K562 (cell line): ENCODE results near the gene SS18L1.

Experiments
- AFF4 ChIP-seq: sonication (generic); formaldehyde crosslinking; IDR thresholded peaks from 2 replicates; pipeline ENCODE4 v1.8.0; 2023; ENCODE audit warnings: mild to moderate bottlenecking, missing genetic modification reagents
- ATF7 ChIP-seq: fragments of 450-650 bp; IDR thresholded peaks from 2 replicates; pipeline ENCODE4 v1.7.1; 2014; ENCODE audit warnings: mild to moderate bottlenecking, moderate library complexity
- CTCF ChIP-seq, 3 experiments: IDR thresholded peaks in 2 of 3; conservative IDR thresholded peaks in 1 of 3; 2 replicates each; pipeline ENCODE4 v1.5.1; 2011 to 2012; ENCODE audit warnings: low read length in 3 of 3, mild to moderate bottlenecking in 3 of 3, control low read depth in 2 of 3, improper control_type of control experiment in 1 of 3, inconsistent platforms in 1 of 3, low read depth in 1 of 3, mixed read lengths in 1 of 3, moderate library complexity in 1 of 3; ENCODE audit not compliant: insufficient read depth in 2 of 3
- FOXA1 ChIP-seq: fragments of 450-650 bp; IDR thresholded peaks from 2 replicates; pipeline ENCODE4 v1.6.1; 2016; ENCODE audit warnings: mild to moderate bottlenecking, borderline replicate concordance
- HMG20A ChIP-seq: fragments of 450-650 bp; formaldehyde crosslinking; conservative IDR thresholded peaks from 2 replicates; pipeline ENCODE4 v1.4.0; 2020; ENCODE audit warnings: mild to moderate bottlenecking, mixed read lengths
- ID3 ChIP-seq, 2 experiments: fragments of 250-450 bp in 1 of 2; fragments of 450-650 bp in 1 of 2; sonication (Bioruptor Pico) in 1 of 2; IDR thresholded peaks; 2 replicates each; pipeline versions ENCODE4 v1.6.1 to v1.8.0; 2016 to 2021; ENCODE audit warnings: mild to moderate bottlenecking in 2 of 2, moderate library complexity in 2 of 2, missing compliant biosample characterization in 1 of 2, missing genetic modification characterization in 1 of 2
- MAZ ChIP-seq, 2 experiments: fragments of 450-650 bp in 1 of 2; sonication (generic) in 1 of 2; formaldehyde crosslinking; IDR thresholded peaks in 1 of 2; conservative IDR thresholded peaks in 1 of 2; 2 replicates each; pipeline versions ENCODE4 v1.4.0 to v1.5.0; 2020; ENCODE audit warnings: mild to moderate bottlenecking in 1 of 2, missing genetic modification reagents in 1 of 2
- MLLT1 ChIP-seq, 2 experiments: fragments of 450-650 bp; IDR thresholded peaks; 2 replicates each; pipeline ENCODE4 v1.6.1; 2016
- POLR2A ChIP-seq: fragments of 450-650 bp; conservative IDR thresholded peaks from 2 replicates; pipeline ENCODE4 v1.6.1; 2016
- POLR2AphosphoS5 ChIP-seq: IDR thresholded peaks from 2 replicates; pipeline ENCODE4 v1.6.1; 2011; ENCODE audit warnings: mild to moderate bottlenecking, low read depth, low read length, moderate library complexity; ENCODE audit not compliant: control insufficient read depth, insufficient read depth
- SIN3A ChIP-seq, 2 experiments: fragments of 150-350 bp in 1 of 2; IDR thresholded peaks; 2 replicates each; pipeline ENCODE4 v1.6.1; 2011 to 2016; ENCODE audit warnings: borderline replicate concordance in 2 of 2, low read depth in 2 of 2, low read length in 2 of 2, mild to moderate bottlenecking in 2 of 2, moderate library complexity in 2 of 2; ENCODE audit not compliant: control insufficient read depth in 1 of 2
- ZMIZ1 ChIP-seq, 2 experiments: fragments of 150-350 bp in 1 of 2; IDR thresholded peaks; 2 replicates each; pipeline ENCODE4 v1.6.1; 2012 to 2016; ENCODE audit warnings: low read depth in 2 of 2, low read length in 2 of 2, mild to moderate bottlenecking in 1 of 2, moderate library complexity in 1 of 2
- ZNF316 ChIP-seq: fragments of 450-650 bp; IDR thresholded peaks from 2 replicates; pipeline ENCODE4 v1.6.1; 2016

GRCh38 chr20:62126141-62126540 is 17.4 kb upstream of the SS18L1 start:
- no peak for TF ChIP-seq CTCF (IDR thresholded peaks at IDR 0.05 in 2 of 3, conservative IDR thresholded peaks at IDR 0.05 in 1 of 3; ENCODE audit: insufficient read depth in 2 of 3, low read depth in 1 of 3, low read length in 3 of 3)
- TF ChIP-seq FOXA1 = no peak
- no peak for TF ChIP-seq ZNF316
- no peak for TF ChIP-seq MLLT1 (IDR thresholded peaks at IDR 0.05)
- TF ChIP-seq HMG20A (CRISPR knock-in tag) = no peak
- TF ChIP-seq ZMIZ1 (IDR thresholded peaks at IDR 0.05; ENCODE audit: low read depth in 2 of 2, low read length in 2 of 2) = no peak
- no peak for TF ChIP-seq ATF7
- no peak for TF ChIP-seq POLR2A
- no peak for TF ChIP-seq SIN3A (IDR thresholded peaks at IDR 0.05; ENCODE audit: borderline replicate concordance in 2 of 2, control insufficient read depth in 1 of 2, low read depth in 2 of 2, low read length in 2 of 2)
- TF ChIP-seq POLR2AphosphoS5 = no peak
- no peak for TF ChIP-seq AFF4
- TF ChIP-seq ID3 (CRISPR knock-in tag; IDR thresholded peaks at IDR 0.05) = no peak
- no peak for TF ChIP-seq ID3 (tag; IDR thresholded peaks at IDR 0.05)
- no peak for TF ChIP-seq MAZ (CRISPR knock-in tag; conservative IDR thresholded peaks at IDR 0.05 in 1 of 2, IDR thresholded peaks at IDR 0.05 in 1 of 2)
